ENCODE measurements around the gene CFAP73. TPM values are rescaled to one million over a fixed set of nuclear protein-coding genes. Genes with fewer than 3 reads are reported as not detected.

The CFAP73 gene
- total and polyA plus RNA-seq, 2 of the 8 experiments (the other 6 are each of a cell fraction or from before 2014, with no cell fraction given) = 0.45 to 0.56 TPM

DNA sequence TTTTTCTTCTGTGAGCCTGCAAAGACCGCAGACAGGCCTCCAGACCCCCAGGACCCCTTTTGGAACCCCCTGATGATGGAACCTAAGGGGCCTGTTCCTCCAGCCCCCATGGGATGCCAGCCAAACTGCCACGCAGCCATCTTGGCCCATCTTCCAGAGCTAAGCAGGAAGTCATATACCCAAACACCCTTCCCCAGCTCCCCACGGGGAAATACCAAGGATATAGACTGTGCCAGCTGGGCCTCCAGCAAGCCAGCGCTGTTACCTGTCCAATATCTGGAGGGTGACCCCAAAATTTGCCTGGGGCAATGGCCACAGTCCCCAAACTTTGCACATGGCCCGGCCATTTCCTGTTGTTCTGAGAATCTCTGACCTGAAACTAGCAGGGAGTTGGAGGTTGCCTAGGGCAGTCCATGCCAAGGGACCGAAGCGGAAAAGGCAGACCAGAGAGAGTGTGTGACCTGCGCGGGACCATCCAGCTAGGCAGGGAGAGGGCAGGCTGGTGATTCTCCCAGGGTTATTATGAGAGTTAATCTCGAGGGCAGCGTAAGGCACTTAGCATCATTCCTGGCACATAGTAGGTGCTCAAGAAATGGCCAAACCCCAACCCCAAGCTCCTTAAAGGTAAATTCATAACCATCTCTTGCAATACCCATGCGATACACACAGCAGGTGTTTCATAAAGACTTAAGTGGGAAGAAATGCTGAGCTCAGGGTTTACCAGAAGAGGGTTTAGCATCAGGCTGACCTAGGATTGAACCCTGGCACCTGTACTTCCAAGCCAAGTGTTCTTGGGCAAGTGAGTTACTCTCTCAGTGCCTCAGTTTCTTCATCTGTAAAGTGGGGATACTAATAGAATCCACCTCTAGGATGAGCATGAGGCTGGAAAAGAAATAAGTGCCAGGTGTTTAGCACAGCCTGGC, 11.4 kb upstream of the CFAP73 start:
- DNase-seq (ENCODE audit: low read depth in 1 of 2, low spot score in 2 of 2) (no peak), FAIRE-seq (no peak)
- no peaks in the 10 kb centered on the region for H3K9me3 ChIP-seq (ENCODE audit: insufficient read depth in 2 of 2, low read depth in 1 of 2, low read length in 1 of 2)
- CTCF ChIA-PET (ENCODE audit: partially characterized antibody) = interaction anchor here (1.0 to 7.8 kb wide), 13 partner anchors 11 to 145 kb away, joined by 3 to 36 read pairs (median 4); partner anchors contain the start of gene CFAP73
- no peak overlapping the region for H4K5ac ChIP-seq (ENCODE audit: insufficient read length, low read depth, low read length)
- peaks cover 0 to 13% (median 6%) of the 10 kb centered on the region in 4 experiments; a peak in 5 of 7 replicates for H3K27me3 ChIP-seq (replicated peaks in 1 of 4; ENCODE audit: control insufficient read depth in 3 of 4, extremely low read depth in 1 of 4, insufficient read depth in 3 of 4, low read length in 3 of 4)
- H2BK120ac ChIP-seq (replicated peaks; ENCODE audit: low read depth, low read length) = no peak overlapping the region
- no peak overlapping the region for H3K4me3 ChIP-seq (ENCODE audit: extremely low read depth in 1 of 4, insufficient read depth in 2 of 4, low read depth in 3 of 4, low read length in 4 of 4)
- H2BK5ac ChIP-seq (ENCODE audit: low read depth, low read length) = no peak overlapping the region
- H4K8ac ChIP-seq (ENCODE audit: extremely low read depth, insufficient read depth, low read length) = no peak overlapping the region
- H3K23me2 ChIP-seq (ENCODE audit: low read depth, low read length) = peaks cover 12% of the 10 kb centered on the region; the same call in 1 of the 2 replicates
- TF ChIP-seq SIN3A (conservative IDR thresholded peaks at IDR 0.05 in 1 of 2, IDR thresholded peaks at IDR 0.05 in 1 of 2; ENCODE audit: low read depth in 1 of 2, low read length in 2 of 2) (no peak), HDAC2 (IDR thresholded peaks at IDR 0.05; ENCODE audit: borderline replicate concordance in 1 of 2, low read depth in 2 of 2, low read length in 2 of 2) (no peak), MAFK (IDR thresholded peaks at IDR 0.05; ENCODE audit: low read depth, low read length) (no peak), EP300 (IDR thresholded peaks at IDR 0.05; ENCODE audit: borderline replicate concordance in 1 of 2, low read depth in 2 of 2, low read length in 2 of 2) (no peak), EZH2 (IDR thresholded peaks at IDR 0.05; ENCODE audit: low read depth, low read length, severe bottlenecking) (no peak), SIX5 (IDR thresholded peaks at IDR 0.05; ENCODE audit: low read depth, low read length) (no peak), YY1 (IDR thresholded peaks at IDR 0.05; ENCODE audit: low read depth, low read length) (no peak)
- peaks cover 0 to 18% (median 8%) of the 10 kb centered on the region in 4 experiments; a peak in 6 of 7 replicates for H3K4me1 ChIP-seq (replicated peaks in 1 of 4; ENCODE audit: control insufficient read depth in 3 of 4, insufficient read depth in 4 of 4, low read length in 3 of 4)
- H3K56ac ChIP-seq (replicated peaks; ENCODE audit: insufficient read length, low read depth, low read length) = no peak overlapping the region
- no peak overlapping the region for H2BK15ac ChIP-seq (ENCODE audit: low read length)
- H3K79me2 ChIP-seq (ENCODE audit: control insufficient read depth in 1 of 2, insufficient read depth in 2 of 2, low read length in 2 of 2) = no peaks in the 10 kb centered on the region
- no peak overlapping the region for H3K27ac ChIP-seq (ENCODE audit: low read depth, low read length)
- H2BK20ac ChIP-seq (ENCODE audit: low read length) = no peak overlapping the region
- H2AK5ac ChIP-seq (ENCODE audit: low read depth, low read length) = no peak overlapping the region
- H3K4me2 ChIP-seq (ENCODE audit: insufficient read depth in 1 of 2, low read depth in 2 of 2, low read length in 2 of 2) = no peak overlapping the region
- no peak overlapping the region for H3K23ac ChIP-seq (ENCODE audit: insufficient read length)
- WGBS, 2 experiments (ENCODE audit: extremely low coverage in 1 of 2, insufficient coverage in 1 of 2, insufficient read length in 1 of 2, insufficient replicate concordance in 2 of 2, low coverage in 1 of 2, low lambda C conversion rate in 2 of 2, missing lambda C conversion rate in 1 of 2) = 86% methylated on average over 12 of the region's 12 CpGs; no CpG with 5 or more reads in 1 of the 2 experiments
- no peaks in the 10 kb centered on the region for H4K20me1 ChIP-seq (replicated peaks in 1 of 2; ENCODE audit: control insufficient read depth in 1 of 2, insufficient read depth in 2 of 2, low read length in 2 of 2)
- no peak overlapping the region for H3K9ac ChIP-seq (replicated peaks in 1 of 4; ENCODE audit: extremely low read depth in 1 of 4, low read depth in 3 of 4, low read length in 3 of 4)
- no peak overlapping the region for H2AFZ ChIP-seq (ENCODE audit: low read length)
- no peak overlapping the region for H4K91ac ChIP-seq (replicated peaks; ENCODE audit: insufficient read length, low read length)
- no peak overlapping the region for H3K14ac ChIP-seq (ENCODE audit: insufficient read length)
- H3K36me3 ChIP-seq (ENCODE audit: control insufficient read depth in 2 of 4, insufficient read depth in 4 of 4, low read length in 3 of 4) = no peaks in the 10 kb centered on the region
- H3K18ac ChIP-seq (ENCODE audit: extremely low read depth, low read length) = no peak overlapping the region
- H3K79me1 ChIP-seq (ENCODE audit: low read depth, low read length) = no peaks in the 10 kb centered on the region
- no peak overlapping the region for H3K4ac ChIP-seq (replicated peaks; ENCODE audit: insufficient read length, low read depth, low read length)
- H2BK12ac ChIP-seq (ENCODE audit: low read depth, low read length) = no peak overlapping the region
- POLR2A ChIA-PET (ENCODE audit: partially characterized antibody) = interaction anchor here (1.0 to 3.0 kb wide), 3 partner anchors 12 to 18 kb away, joined by 3 to 12 read pairs (median 4); partner anchors contain the start of gene CFAP73

Data from H1 (cell line).